ENCODE data around the gene CDC6.

CDC6 gene

DNA sequence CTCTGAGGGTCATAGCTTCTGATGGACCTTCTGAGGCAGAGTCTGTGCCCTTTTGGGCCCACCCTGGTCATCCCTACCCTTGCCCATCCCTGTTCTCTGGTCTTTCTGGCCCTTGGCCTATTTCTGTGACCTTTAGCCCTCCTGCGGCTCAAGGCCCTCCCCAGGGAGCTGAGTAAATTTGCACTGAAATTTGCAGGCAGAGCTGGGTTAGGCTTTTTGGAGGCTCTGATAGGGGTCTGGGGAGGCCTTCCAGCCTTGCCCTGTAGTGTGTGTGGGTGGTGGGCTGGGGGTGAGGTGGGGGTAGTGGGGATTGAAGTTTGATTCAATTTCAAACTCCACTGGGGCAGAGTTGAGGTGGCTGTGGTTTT is 39.1 kb downstream of the CDC6 start:
- TF ChIP-seq, protein P1, sequence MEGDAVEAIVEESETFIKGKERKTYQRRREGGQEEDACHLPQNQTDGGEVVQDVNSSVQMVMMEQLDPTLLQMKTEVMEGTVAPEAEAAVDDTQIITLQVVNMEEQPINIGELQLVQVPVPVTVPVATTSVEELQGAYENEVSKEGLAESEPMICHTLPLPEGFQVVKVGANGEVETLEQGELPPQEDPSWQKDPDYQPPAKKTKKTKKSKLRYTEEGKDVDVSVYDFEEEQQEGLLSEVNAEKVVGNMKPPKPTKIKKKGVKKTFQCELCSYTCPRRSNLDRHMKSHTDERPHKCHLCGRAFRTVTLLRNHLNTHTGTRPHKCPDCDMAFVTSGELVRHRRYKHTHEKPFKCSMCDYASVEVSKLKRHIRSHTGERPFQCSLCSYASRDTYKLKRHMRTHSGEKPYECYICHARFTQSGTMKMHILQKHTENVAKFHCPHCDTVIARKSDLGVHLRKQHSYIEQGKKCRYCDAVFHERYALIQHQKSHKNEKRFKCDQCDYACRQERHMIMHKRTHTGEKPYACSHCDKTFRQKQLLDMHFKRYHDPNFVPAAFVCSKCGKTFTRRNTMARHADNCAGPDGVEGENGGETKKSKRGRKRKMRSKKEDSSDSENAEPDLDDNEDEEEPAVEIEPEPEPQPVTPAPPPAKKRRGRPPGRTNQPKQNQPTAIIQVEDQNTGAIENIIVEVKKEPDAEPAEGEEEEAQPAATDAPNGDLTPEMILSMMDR (IDR thresholded peaks at IDR 0.05; ENCODE audit: extremely low read depth, missing control alignments), result no peak
- DNase-seq (ENCODE audit: low spot score), result no peak

DNA sequence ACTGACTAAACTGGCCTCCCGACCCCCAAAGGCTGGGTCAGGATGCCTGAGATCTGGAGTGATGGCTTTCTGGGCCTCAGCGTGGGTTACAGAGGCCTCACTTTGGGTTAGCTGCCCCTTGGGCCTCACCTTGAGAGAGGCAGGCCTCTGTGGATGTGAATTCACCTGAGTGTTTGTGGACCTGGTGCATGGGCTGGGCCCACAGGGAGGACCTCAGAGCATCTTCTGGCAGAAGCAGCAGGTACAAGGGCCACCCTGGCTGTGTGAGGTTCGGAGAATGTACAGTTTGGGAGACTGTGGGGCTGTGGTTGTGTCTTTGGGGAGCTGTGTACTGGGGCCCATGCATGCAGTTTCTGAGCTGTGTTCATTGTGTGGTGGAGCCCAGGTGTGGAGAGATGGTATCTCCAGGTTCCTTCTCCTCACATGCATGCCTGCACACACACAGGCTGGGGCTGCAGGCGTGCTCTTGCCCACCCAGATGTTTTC is 39.6 kb downstream of the CDC6 start:
- TF ChIP-seq, protein P1 (IDR thresholded peaks at IDR 0.05; ENCODE audit: extremely low read depth, missing control alignments), result no peak
- no peak for DNase-seq (ENCODE audit: low spot score)

DNA sequence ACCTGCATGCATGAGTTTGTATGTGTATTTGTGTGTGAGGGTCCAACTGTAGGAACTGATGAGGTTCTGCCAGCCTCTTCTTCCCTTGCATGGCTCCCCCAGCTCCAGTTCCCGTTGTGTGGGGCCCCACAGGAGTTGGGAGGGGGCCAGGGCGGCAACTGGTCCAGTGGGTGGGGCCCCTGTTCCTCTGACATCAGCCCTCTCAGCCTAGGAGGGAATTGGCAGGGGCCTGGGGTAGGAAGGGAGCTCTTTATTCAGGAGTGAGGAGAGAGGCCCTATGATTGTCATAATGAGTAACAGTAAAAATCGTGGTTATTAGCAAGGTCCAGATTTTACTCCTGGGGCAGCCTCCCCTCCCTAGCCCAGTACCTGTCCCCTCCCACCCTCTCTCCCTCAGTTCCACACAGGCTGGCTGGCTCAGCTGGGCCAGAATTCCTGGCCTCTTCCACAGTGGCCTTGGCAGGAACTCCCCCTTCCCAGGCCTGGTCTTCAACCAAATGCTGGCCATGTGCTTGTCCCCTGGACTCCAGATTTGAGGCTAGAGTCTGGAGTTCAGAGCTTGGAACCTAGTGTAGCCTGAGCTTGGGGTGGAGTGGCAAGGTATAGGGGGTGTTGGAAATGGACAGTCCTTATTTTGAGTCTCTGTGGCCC is 40.2 kb downstream of the CDC6 start:
- TF ChIP-seq, protein P1 (IDR thresholded peaks at IDR 0.05; ENCODE audit: extremely low read depth, missing control alignments), result no peak
- DNase-seq (ENCODE audit: low spot score), result no peak

DNA sequence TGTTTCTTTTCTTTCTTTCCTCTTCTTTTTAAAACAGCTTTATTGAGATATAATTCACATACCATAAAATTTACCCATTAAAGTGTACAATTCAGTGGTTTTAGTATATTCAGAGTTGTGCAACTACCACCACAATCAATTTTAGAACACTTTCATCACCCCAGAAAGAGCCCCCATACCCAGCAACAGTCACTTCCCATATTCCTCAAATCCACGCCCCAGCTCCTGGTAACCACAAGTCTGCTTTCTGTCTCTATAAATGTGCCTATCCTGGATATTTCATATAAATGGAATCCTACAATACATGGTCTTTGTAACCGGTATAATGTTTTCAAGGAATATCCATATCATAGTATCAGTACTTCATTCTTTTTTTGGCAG is 40.7 kb downstream of the CDC6 start:
- no peak for DNase-seq (ENCODE audit: low spot score)
- TF ChIP-seq, protein P1 (IDR thresholded peaks at IDR 0.05; ENCODE audit: extremely low read depth, missing control alignments), result no peak

DNA sequence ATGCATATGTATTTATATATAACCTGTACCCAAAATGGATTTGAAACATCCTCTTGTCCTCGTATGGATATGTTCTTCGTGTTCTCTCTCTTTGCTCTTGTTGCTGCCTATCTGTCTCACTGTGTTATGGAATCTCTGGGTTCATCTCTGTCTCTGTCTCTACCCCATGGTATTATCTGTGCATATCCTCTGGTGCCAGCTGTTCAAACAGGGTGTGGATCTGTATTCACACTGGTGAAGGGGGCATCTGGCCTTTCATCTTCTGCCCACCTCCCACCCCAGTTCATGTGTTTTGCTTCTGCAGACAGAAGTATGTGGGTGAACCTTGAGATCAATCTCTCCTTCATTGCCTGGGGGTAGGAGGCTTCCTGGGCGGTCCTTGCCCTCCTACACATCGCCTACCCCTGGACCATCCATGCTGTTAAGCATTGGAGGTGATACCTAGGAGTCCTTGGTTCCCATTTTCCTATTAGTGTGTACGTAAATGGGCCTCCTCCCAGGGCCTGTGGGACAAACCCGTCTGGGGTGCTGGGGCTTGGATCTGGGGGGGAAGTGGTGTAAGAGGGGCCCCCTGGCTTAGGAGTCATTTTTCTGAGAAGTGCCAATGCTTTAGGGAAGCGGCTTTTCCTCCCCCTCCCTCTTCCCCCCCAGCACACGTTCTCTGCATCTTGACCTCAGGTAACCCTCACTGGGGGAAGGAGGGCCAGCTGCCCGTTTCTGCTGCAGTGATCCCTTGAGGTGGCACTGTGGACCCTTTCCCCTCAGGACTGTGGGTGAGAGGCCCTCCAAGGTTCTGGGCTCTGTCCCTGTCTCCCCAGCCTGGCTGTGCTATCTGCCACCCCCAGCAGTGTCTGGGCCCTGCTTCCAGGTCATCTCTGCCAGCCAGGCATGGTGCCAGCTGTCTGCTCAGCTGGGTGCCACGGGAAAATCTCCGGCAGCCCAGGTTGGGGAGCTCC is 42.4 kb downstream of the CDC6 start:
- DNase-seq (ENCODE audit: low spot score), result no peak
- TF ChIP-seq, protein P1 (IDR thresholded peaks at IDR 0.05; ENCODE audit: extremely low read depth, missing control alignments), result no peak

- TF ChIP-seq, protein P1 (IDR thresholded peaks at IDR 0.05; ENCODE audit: extremely low read depth, missing control alignments), result no peak
- DNase-seq (ENCODE audit: low spot score), result no peak
These were observed 43.3 kb downstream of the CDC6 start for GRCh38 chr17:40330850-40331470.
